Measurements from ENCODE around the gene RAB8B. TPM values are rescaled to one million over a fixed set of nuclear protein-coding genes. Genes with fewer than 3 reads are reported as not detected.

Gene RAB8B
- total RNA-seq, 1 experiment from 2014 or later = 8.5 TPM

GRCh38 chr15:63157118-63157843 lies 32.1 kb upstream of the RAB8B start, which contains the start of gene RPS27L:
TSS of gene RPS27L (minus strand) at chr15:63157477. CDS start at chr15:63157405, 72 bp downstream.
- Histone ChIP-seq H4K20me1 (ENCODE audit: low read length) (no peaks in the 10 kb centered on the region), H3K36me3 (ENCODE audit: low read depth, low read length) (no peaks in the 10 kb centered on the region), H3K27ac (ENCODE audit: low read length) (peak within 1 kb of the TSS; percentile 51), H3K4me2 (ENCODE audit: low read length) (peak within 1 kb of the TSS; percentile 88), H3K79me2 (ENCODE audit: low read length) (peaks cover 19% of the 10 kb centered on the region), H3K9me3 (ENCODE audit: low read length) (no peaks in the 10 kb centered on the region), H3K9me2 (replicated peaks; ENCODE audit: low read length) (no peaks in the 10 kb centered on the region), H2AFZ (ENCODE audit: low read length) (peak within 1 kb of the TSS; percentile 92), H3F3A (ENCODE audit: low read length, unreplicated experiment) (no peaks in the 10 kb centered on the region), H3K4me1 (ENCODE audit: insufficient read depth, low read length) (peaks cover 13% of the 10 kb centered on the region), H3K9ac (ENCODE audit: low read length) (peak within 1 kb of the TSS; percentile 76), H3K4me3 (ENCODE audit: low read length) (peak within 1 kb of the TSS; percentile 84), H3K27me3 (ENCODE audit: low read length) (no peaks in the 10 kb centered on the region)
- no TSS peak for BruUV-seq (replicated peaks)
- intact Hi-C loops (cut with micrococcal nuclease) = loop anchor here (2.0 to 5.0 kb wide), 4 partner anchors 35 to 245 kb away; partner anchors contain the start of gene APH1B
- TF ChIP-seq EZH2phosphoT487 (IDR thresholded peaks at IDR 0.05; ENCODE audit: borderline replicate concordance, low read length) (no peak), EZH2 (IDR thresholded peaks at IDR 0.05; ENCODE audit: low read length, unreplicated experiment) (no peak)
- TF ChIP-seq, protein P1, sequence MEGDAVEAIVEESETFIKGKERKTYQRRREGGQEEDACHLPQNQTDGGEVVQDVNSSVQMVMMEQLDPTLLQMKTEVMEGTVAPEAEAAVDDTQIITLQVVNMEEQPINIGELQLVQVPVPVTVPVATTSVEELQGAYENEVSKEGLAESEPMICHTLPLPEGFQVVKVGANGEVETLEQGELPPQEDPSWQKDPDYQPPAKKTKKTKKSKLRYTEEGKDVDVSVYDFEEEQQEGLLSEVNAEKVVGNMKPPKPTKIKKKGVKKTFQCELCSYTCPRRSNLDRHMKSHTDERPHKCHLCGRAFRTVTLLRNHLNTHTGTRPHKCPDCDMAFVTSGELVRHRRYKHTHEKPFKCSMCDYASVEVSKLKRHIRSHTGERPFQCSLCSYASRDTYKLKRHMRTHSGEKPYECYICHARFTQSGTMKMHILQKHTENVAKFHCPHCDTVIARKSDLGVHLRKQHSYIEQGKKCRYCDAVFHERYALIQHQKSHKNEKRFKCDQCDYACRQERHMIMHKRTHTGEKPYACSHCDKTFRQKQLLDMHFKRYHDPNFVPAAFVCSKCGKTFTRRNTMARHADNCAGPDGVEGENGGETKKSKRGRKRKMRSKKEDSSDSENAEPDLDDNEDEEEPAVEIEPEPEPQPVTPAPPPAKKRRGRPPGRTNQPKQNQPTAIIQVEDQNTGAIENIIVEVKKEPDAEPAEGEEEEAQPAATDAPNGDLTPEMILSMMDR (conservative IDR thresholded peaks at IDR 0.05; ENCODE audit: low read depth, low read length) = no peak
- CTCF ChIA-PET = no interaction called here
- ATAC-seq (peak; percentile 91), DNase-seq (peak; percentile 82)
- POLR2A ChIA-PET (ENCODE audit: unreplicated experiment) = interaction anchor here (0.5 to 0.6 kb wide), 2 partner anchors 108 to 186 kb away, joined by 3 read pairs; no protein-coding TSS in a partner anchor

DNA sequence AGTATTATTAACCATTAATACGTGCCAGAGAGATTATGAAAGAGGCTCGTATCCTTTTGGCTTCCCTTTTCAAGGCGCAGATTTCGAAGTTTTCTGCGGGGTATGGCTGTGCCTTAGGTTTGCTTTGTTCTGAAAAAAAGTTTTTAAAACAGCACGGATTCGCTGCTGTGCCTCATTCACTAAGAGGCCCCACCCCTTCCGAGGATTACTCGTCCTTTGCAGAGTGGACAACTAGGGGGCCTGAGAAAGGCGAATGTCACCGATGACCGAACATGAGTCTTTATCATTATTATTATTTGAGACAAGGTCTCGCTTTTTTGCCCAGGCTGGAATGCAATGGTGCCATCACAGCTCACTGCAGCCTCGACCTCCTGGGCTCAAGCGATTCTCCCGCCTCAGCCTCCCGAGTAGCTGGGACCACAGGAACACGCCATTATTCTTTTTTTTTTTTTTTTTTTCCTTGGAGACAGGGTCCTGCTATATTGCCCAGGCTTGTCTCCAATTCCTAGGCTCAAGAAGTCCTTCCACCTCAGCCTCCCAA lies 31.4 kb upstream of the RAB8B start:
- ChIA-PET POLR2A (ENCODE audit: unreplicated experiment) (no interaction called here), CTCF (no interaction called here)
- Histone ChIP-seq H2AFZ (ENCODE audit: low read length) (peak overlapping the region; percentile 92), H3K9me2 (replicated peaks; ENCODE audit: low read length) (no peaks in the 10 kb centered on the region), H3F3A (ENCODE audit: low read length, unreplicated experiment) (no peaks in the 10 kb centered on the region), H3K27ac (ENCODE audit: low read length) (peak overlapping the region; percentile 51), H3K9me3 (ENCODE audit: low read length) (no peaks in the 10 kb centered on the region), H3K4me3 (ENCODE audit: low read length) (peak overlapping the region; percentile 84), H3K4me1 (ENCODE audit: insufficient read depth, low read length) (peaks cover 13% of the 10 kb centered on the region), H3K36me3 (ENCODE audit: low read depth, low read length) (no peaks in the 10 kb centered on the region), H4K20me1 (ENCODE audit: low read length) (no peaks in the 10 kb centered on the region), H3K27me3 (ENCODE audit: low read length) (no peaks in the 10 kb centered on the region), H3K9ac (ENCODE audit: low read length) (peak overlapping the region; percentile 76), H3K4me2 (ENCODE audit: low read length) (peak overlapping the region; percentile 88), H3K79me2 (ENCODE audit: low read length) (peaks cover 19% of the 10 kb centered on the region)
- TF ChIP-seq EZH2 (IDR thresholded peaks at IDR 0.05; ENCODE audit: low read length, unreplicated experiment) (no peak), EZH2phosphoT487 (IDR thresholded peaks at IDR 0.05; ENCODE audit: borderline replicate concordance, low read length) (no peak)
- TF ChIP-seq, protein P1 (conservative IDR thresholded peaks at IDR 0.05; ENCODE audit: low read depth, low read length) = no peak
- ATAC-seq (peak; percentile 71), DNase-seq (peak; percentile 54)
- BruUV-seq (replicated peaks) = TSS peak; percentile 53
- intact Hi-C loops (cut with micrococcal nuclease) = loop anchor here (2.0 to 5.0 kb wide), 4 partner anchors 34 to 244 kb away; partner anchors contain the start of gene APH1B
